WI38 (cell line): ENCODE data around the gene WNT4.
A peak's percentile ranks its signal among the peaks of the same experiment; 100 is the strongest.

Experiments used
- H3K4me3 ChIP-seq: 2 replicates; pipeline ENCODE4 v1.5.1; 2011; ENCODE audit warnings: low read depth, mild to moderate bottlenecking, control low read depth, low read length
- CTCF ChIP-seq: IDR thresholded peaks from 2 replicates; pipeline ENCODE4 v1.5.1; 2012; ENCODE audit warnings: low read depth, mild to moderate bottlenecking, control low read depth, low read length

WNT4 gene

GRCh38 chr1:22153660-22154437, 11.0 kb upstream of the WNT4 start:
- H3K4me3 ChIP-seq, result no peak overlapping the region
- TF ChIP-seq CTCF, result no peak

DNA sequence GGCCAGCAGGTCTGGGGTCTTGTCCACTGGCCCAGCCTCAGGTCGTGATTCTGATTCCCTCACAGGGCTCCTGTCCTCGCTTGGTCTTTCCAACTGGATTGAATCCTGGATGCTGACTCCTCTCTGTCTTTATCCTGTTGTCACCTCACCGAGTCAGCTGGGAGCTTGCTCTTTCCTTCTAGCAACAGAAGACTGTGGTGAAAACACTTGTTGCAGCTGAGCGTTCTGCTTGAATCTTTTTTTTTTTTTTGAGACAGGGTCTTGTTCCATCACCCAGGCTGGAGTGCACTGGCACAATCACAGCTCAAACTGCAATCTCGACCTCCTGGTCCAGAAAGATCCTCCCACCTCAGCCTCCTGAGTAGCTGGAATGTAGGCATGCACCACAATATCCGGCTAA, 8.0 kb upstream of the WNT4 start:
- no peak for TF ChIP-seq CTCF

DNA sequence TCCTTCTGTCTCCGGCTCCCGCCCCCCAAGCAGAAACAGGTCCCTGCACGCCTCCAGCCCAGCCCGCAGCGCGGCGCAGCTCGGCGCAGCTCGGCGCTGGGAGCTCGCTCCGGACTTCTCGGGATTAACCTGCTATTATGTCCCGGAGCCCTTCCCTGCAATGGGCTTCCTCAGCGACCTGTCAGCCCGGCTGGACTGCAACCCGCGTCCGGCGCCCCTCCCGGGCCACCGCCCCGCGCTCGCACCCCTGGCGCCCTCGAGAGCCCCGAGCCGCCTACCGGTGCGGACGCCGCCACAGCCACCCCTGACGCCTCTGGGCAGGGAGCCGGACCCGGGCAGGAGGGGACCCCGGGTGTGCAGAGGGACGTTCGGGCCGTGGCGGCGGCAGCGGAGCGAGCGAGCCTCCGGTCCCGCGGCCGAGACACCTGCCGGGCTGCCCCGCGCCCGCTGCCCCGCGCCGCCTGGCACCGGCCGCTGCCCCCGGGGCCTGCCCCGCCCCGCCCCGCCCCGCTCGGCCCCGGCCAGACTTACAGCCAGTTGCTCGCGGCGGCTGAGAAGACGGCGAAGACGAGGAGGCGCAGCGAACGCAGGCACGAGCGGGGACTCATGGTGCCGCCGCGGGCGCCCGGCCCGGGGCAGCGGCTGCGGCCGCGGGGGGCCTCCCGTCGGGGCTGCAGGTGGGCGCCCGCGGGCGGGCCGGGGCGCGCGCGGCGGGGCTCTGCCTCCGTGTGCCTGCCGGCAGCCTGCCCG, 407 bp downstream of the WNT4 start:
- TF ChIP-seq CTCF, result no peak
- H3K4me3 ChIP-seq, result peak overlapping the region; percentile 24; the same call in 1 of the 2 replicates

More for the DNA sequence above, 8.0 kb upstream of the WNT4 start:
- no peak overlapping the region for H3K4me3 ChIP-seq

DNA sequence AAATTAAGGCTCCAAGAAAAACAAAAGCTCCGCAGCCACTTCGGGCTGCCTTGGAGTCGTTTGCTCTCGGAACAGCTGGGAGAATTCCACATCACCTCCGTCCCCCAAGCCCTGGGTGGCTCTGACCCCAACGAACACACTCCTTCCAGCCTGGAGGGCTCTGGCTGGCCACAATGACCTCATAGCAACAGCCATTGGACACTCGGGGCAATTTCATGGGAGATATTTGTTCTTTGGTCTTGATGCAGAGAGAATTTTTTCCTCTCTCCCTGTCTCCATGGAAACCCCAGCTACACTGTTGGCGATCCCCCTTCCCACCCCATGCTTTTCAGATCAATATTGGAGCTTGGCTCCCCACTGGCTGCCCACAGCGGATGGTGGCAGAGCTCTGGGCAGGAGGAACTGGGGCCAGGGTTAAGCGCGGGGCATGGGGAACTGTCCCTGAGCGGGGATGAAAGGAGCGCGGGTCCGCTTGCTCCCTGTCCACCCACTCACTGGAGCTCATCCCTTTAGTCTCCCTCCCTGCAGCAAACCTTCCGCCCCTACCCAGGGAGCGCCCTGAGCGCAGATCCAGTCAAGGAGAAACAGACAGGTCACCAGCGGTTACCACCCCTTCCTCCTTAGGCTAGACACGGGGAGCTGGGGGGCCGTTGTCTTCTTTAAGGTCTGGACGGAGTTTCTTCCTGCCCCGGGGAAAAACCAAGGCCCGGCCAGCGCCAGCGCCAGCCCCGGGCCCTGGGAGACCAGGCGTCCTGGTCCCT, 1.2 kb downstream of the WNT4 start:
- no peak overlapping the region for H3K4me3 ChIP-seq
- TF ChIP-seq CTCF, result no peak

GRCh38 chr1:22140694-22141093, 2.2 kb downstream of the WNT4 start:
- no peak overlapping the region for H3K4me3 ChIP-seq
- no peak for TF ChIP-seq CTCF

DNA sequence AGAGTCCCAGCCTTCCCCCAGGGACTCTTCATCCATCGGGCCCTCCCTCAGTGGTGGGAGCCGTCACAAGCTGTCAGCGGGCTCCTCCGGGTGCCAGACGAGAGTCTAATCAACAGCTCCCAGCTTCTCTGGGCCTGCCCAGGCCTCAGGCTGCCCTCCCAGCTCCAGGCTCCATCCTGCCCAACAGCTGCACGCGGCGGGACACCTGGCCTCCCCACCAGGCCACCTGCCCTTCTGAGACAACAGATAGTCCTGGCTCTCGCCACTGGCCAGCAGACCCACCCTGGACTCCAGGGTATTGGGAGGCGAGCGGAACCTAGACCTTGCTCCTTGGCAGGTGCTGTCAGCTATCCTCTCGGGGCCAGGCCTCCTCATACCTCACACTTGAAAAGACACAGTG, 3.1 kb downstream of the WNT4 start:
- H3K4me3 ChIP-seq, result no peak overlapping the region
- no peak for TF ChIP-seq CTCF
